Brain microvascular endothelial cell (primary cell): ENCODE measurements around the gene HNMT.

ENCODE experiments used
- DNase-seq: peaks from one replicate; pipeline ENCODE4 v3.0.0-alpha.2; 2020
- H3K27ac ChIP-seq: fragments of 250-450 bp; sonication (Bioruptor Pico); 2 replicates; pipeline ENCODE4 v1.5.1; 2020; ENCODE audit warnings: mild to moderate bottlenecking, moderate library complexity
- H3K27me3 ChIP-seq: fragments of 250-450 bp; sonication (Bioruptor Pico); replicated peaks from 2 replicates; pipeline ENCODE4 v1.5.1; 2020; ENCODE audit warnings: mild to moderate bottlenecking
- H3K36me3 ChIP-seq: fragments of 250-450 bp; sonication (Bioruptor Pico); replicated peaks from 2 replicates; pipeline ENCODE4 v1.5.1; 2020; ENCODE audit warnings: mild to moderate bottlenecking
- H3K4me3 ChIP-seq: 2 replicates; pipeline ENCODE4 v1.5.1; 2011; ENCODE audit warnings: low read depth, mild to moderate bottlenecking, control low read depth, low read length, moderate library complexity
- CTCF ChIP-seq: IDR thresholded peaks from 2 replicates; pipeline ENCODE4 v1.5.1; 2011; ENCODE audit warnings: low read depth, mild to moderate bottlenecking, moderate library complexity, low read length, control low read depth, inconsistent platforms; ENCODE audit errors: missing control alignments
- in situ Hi-C: cut with HindIII; loops from 2 replicates; pipeline ENCODE4 v1.10.0; 2017; ENCODE audit warnings: low sequenced_read_pairs, low pct_ligation_motif_present

HNMT gene

DNA sequence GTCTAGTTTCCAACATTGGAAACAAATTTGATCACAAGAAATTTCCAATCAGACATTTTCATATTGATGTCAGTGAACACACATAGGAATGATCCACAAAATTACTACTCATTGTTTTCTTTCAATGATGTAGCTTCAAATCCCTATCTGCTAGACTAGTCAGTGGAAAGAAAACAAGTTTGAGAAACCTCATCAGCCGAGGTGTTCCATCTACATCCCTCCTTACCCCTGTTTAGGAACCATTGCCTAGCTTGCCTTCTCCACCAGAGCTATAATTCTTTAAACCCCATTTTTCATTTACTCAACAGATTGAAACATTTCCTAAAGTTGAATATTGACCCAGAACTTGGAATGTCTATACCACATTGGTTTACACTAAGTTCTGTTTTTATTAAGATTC lies 45.3 kb downstream of the HNMT start:
- no peak for TF ChIP-seq CTCF

DNA sequence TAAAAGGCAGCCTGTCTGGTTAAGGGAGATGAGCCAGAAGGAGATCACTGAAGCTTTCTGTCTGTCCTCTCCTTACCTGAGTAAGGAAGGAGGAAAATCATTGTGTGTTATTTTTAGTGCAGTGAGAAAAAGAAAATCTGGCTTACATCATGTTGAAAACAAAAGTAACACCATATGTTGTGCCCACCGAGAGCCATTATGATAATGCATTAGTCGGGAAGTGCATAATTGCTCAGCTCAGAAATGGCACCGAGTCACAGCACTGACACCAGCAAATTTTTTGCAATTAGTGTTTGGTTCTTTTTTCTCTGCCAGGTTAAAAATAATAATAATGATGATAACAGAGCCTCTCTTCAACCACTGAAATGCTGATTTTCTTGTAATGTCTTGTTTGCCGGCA lies 46.6 kb downstream of the HNMT start:
- no peaks in the 10 kb centered on the region for H3K36me3 ChIP-seq
- in situ Hi-C loops: no loop called here
- TF ChIP-seq CTCF: no peak
- H3K27me3 ChIP-seq: no peaks in the 10 kb centered on the region
- H3K27ac ChIP-seq: no peak overlapping the region
- no peak overlapping the region for H3K4me3 ChIP-seq
- no peak for DNase-seq

More for the DNA sequence above, 45.3 kb downstream of the HNMT start:
- no peak overlapping the region for H3K27ac ChIP-seq
- H3K36me3 ChIP-seq: no peaks in the 10 kb centered on the region
- no peaks in the 10 kb centered on the region for H3K27me3 ChIP-seq
- no peak for DNase-seq
- in situ Hi-C loops: no loop called here
- H3K4me3 ChIP-seq: no peak overlapping the region

DNA sequence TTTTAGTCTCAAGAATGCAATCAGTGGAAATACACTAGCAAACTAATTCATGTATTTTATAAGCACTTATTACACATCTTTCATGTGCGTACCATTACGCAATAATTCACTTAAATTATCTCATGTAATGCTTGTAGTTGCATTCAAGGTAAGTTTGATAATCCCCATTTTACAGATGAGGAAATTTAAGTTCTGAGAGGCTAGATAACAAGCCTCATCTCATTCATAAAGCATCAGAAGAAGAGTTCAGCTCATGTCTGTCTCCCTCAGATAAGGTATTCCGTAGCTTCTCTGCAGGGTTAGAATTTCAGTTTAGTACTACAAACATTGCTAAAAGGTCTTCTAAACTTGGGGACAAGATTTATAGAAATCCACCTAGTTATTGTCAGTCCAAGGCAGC lies 47.8 kb downstream of the HNMT start:
- H3K4me3 ChIP-seq: no peak overlapping the region
- no peak for TF ChIP-seq CTCF
- no peaks in the 10 kb centered on the region for H3K36me3 ChIP-seq
- DNase-seq: no peak
- in situ Hi-C loops: no loop called here
- no peaks in the 10 kb centered on the region for H3K27me3 ChIP-seq
- no peak overlapping the region for H3K27ac ChIP-seq

- no peak for DNase-seq
- H3K27ac ChIP-seq: no peak overlapping the region
- H3K27me3 ChIP-seq: no peaks in the 10 kb centered on the region
- no peaks in the 10 kb centered on the region for H3K36me3 ChIP-seq
- no peak for TF ChIP-seq CTCF
- in situ Hi-C loops: no loop called here
- H3K4me3 ChIP-seq: no peak overlapping the region
These were observed 48.7 kb downstream of the HNMT start for GRCh38 chr2:138012968-138013367.

DNA sequence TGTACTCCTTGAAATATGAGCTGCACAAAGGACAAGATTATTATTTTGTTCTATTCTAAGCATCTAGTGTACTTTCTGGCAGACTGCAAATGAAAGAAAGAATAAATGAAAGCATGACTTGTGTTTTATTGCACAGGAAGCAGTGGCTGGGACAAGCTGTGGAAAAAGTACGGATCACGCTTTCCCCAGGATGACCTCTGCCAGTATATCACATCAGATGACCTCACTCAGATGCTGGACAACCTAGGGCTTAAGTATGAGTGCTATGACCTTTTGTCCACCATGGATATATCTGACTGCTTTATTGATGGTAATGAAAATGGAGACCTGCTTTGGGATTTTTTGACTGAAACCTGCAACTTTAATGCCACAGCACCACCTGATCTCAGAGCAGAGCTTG lies 49.4 kb downstream of the HNMT start:
- in situ Hi-C loops: no loop called here
- Histone ChIP-seq H3K4me3 (no peak overlapping the region), H3K36me3 (no peaks in the 10 kb centered on the region), H3K27ac (no peak overlapping the region), H3K27me3 (no peaks in the 10 kb centered on the region)
- DNase-seq: no peak
- no peak for TF ChIP-seq CTCF

- H3K4me3 ChIP-seq: no peak overlapping the region
- no peaks in the 10 kb centered on the region for H3K36me3 ChIP-seq
- no peak for DNase-seq
- no peak overlapping the region for H3K27ac ChIP-seq
- no peak for TF ChIP-seq CTCF
- in situ Hi-C loops: no loop called here
- H3K27me3 ChIP-seq: no peaks in the 10 kb centered on the region
These were observed 51.2 kb downstream of the HNMT start for GRCh38 chr2:138015494-138015893.
